Erythroblast (primary cell): ENCODE data around the gene MTMR11.
"Not testable (repeated sequence)": the region's sequence is repeated elsewhere in the genome, so short reads cannot be mapped to it uniquely, and the experiment has no call there.

ENCODE experiments used
- DNase-seq, 2 experiments: peaks; one replicate each; lab custom pipeline; 2025; lab: John Stamatoyannopoulos, UW
- GATA1 ChIP-seq: IDR thresholded peaks from 2 replicates; pipeline ENCODE4 v1.6.1; 2011; ENCODE audit warnings: low read depth, mild to moderate bottlenecking, control low read depth, low read length, moderate library complexity
- POLR2A ChIP-seq: IDR thresholded peaks from 2 replicates; pipeline ENCODE4 v1.6.1; 2011; ENCODE audit warnings: mild to moderate bottlenecking, low read length

MTMR11 gene

GRCh38 chr1:149903836-149904491 lies 32.7 kb downstream of the MTMR11 start:
- no peak for DNase-seq
- TF ChIP-seq GATA1 (no peak), POLR2A (no peak)

DNA sequence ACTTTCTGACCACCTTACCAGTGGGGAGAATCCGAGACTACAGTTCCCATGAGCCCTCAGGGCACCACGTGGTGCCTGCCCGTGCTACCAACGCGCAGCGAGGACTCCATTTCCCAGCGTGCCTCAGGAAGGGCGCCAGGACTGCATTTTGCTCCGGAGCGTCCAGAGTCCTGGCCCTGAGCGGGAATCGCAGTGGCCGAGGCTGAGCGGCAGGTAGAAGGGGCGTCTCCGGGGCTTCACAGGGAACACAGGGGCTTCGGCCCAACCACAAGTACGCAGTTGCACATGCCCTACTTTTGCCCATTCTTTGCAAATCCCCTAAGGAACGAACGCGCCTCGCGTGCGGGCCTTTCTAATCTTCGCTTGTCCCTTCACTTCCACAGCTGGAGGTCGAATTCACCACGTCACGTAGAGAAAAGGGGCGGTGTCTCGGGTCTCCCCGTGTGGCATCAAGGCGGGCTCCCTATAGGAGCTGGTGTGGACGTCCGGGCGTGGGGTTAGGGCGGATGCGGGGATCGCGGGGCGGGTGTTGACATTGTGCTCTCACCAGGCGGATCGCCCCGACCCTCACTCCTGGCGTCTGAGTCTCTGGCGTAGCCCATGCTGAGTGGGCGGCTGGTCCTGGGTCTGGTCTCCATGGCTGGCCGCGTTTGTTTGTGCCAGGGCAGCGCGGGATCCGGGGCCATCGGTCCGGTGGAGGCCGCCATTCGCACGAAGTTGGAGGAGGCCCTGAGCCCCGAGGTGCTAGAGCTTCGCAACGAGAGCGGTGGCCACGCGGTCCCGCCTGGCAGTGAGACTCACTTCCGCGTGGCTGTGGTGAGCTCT lies 37.0 kb downstream of the MTMR11 start, which contains the start of gene BOLA1:
Gene BOLA1 (plus strand): TSS at position 109 of the 825 bp plus-strand sequence. CDS start 492 bp downstream, at position 601.
- TF ChIP-seq POLR2A (peak; percentile 91), GATA1 (no peak)
- peak; percentile 91 for DNase-seq

GRCh38 chr1:149896575-149896974 lies 40.1 kb downstream of the MTMR11 start:
- no peak for TF ChIP-seq GATA1
- TF ChIP-seq POLR2A: no peak
- DNase-seq: no peak

DNA sequence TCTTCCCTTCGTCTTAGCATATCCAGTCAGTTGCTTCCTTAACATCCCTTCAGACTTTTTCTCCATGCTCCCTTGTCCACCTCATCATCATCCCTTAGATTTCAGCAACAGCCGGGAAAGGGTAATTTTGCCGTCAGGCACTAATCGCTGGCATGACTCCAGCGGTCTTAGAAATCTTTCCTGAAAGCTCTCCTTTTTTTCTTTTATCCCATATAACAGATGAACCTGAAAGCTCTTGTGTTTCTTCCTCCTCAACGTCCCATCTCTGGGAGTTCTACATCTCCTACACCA lies 47.7 kb downstream of the MTMR11 start:
- TF ChIP-seq GATA1: no peak
- DNase-seq: no peak

GRCh38 chr1:149888247-149888998 lies 48.3 kb downstream of the MTMR11 start:
- peak; percentile 96 for DNase-seq
- TF ChIP-seq GATA1: no peak
- TF ChIP-seq POLR2A: no peak

GRCh38 chr1:149887456-149888246 lies 49.0 kb downstream of the MTMR11 start:
- TF ChIP-seq GATA1 (no peak), POLR2A (peak; percentile 98)
- DNase-seq: peak; percentile 96 to 98

GRCh38 chr1:149887196-149887455 lies 49.6 kb downstream of the MTMR11 start:
- not testable (repeated sequence) for DNase-seq

DNA sequence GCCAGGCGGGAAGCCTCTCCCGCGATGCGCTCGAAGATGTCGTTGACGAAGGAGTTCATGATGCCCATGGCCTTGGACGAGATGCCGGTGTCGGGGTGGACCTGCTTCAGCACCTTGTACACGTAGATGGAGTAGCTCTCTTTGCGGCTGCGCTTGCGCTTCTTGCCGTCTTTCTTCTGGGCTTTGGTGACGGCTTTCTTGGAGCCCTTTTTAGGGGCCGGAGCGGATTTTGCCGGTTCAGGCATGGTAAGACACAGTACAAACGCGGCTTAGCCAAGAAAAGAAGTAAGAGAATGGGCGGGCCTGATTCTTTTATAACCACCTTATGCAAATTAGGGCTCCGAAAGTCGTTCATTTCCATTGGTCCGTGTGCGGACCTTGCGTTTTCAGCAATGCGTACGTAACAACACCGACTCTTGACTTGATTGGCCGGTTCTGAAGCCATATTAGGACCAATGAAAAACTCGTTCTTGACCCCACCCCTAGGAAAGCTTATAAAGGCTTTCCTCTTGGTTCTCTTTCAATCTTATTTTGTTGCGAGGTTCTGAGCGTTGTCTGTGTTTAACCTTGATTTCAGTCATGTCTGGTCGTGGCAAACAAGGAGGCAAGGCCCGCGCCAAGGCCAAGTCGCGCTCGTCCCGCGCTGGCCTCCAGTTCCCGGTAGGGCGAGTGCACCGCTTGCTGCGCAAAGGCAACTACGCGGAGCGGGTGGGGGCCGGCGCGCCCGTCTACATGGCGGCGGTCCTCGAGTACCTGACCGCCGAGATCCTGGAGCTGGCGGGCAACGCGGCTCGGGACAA lies 50.1 kb downstream of the MTMR11 start:
- peak; percentile 98 to 99 for DNase-seq
- TF ChIP-seq GATA1: no peak
- peak; percentile 89 for TF ChIP-seq POLR2A

DNA sequence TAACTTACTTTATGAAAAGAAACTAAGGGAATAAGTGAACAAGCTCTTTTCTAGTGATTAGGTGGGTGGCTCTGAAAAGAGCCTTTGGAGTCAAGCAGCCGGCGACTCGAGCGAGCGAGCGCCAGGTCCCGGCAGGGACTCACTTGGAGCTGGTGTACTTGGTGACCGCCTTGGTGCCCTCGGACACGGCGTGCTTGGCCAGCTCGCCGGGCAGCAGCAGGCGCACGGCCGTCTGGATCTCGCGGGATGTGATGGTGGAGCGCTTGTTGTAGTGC lies 50.6 kb downstream of the MTMR11 start:
- not testable (repeated sequence) for DNase-seq
- TF ChIP-seq POLR2A: peak; percentile 85

GRCh38 chr1:149885339-149886120 lies 51.1 kb downstream of the MTMR11 start:
- TF ChIP-seq GATA1: no peak
- peak; percentile 67 for TF ChIP-seq POLR2A
- peak; percentile 94 to 95 for DNase-seq

DNA sequence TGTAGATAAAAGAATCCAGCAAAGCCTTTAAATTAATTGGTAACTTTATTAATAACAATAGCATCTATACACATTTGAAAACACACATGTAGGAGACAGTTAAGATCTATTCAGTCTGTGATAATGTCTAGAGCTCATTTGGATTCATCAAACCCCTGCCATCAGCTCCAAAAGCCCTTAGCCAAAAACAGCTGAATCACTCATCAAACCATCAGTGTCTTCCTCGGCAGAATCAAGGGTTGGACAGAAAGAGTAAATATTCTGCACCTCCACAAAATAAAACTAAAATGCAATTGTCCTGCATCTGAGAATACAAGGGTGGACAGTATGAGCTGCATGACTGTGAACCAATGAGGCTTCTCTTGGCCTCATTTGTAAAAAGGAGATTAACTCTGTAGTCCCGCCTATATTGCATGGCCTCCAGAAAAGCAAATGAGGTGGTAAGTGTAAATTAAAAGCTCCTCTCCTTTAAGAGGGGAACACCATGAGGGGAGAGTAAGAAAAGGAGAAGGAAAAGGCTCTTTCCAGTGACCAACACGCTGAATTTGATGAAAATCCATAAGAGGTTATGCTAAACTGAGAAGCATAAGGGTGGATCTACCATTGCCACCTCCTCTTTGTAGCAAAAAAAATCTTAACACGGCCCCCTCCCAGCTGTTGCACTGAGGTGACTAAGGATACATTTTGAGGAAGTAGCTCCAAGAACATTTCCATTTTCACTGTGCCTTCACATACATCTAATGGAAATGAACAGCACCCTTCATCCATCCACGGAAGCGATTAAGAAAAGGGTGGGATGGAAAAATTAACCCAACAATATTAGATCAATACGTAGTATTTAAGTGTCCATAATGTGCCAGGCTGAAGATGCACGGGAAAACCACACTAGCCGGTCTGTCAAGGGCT lies 52.0 kb downstream of the MTMR11 start:
- peak; percentile 84 to 90 for DNase-seq
- TF ChIP-seq POLR2A (peak; percentile 34), GATA1 (no peak)
